Mucosa of descending colon (tissue), 3 donors: ENCODE measurements around the gene ATG13. TPM values are rescaled to one million over a fixed set of nuclear protein-coding genes. Genes with fewer than 3 reads are reported as not detected.

Source experiments
- ATAC-seq: fragments of 200-7000 bp; cut with Tn5 transposase; one replicate; pipeline ENCODE4 v1.9.1; 2020; ENCODE audit warnings: mild to moderate bottlenecking, moderate library complexity
- DNase-seq, 3 donors: peaks; one replicate each; pipeline ENCODE4 v3.0.0-alpha.2; 2020
- H3K36me3 ChIP-seq: fragments of 200-600 bp; one replicate; pipeline ENCODE4 v1.8.0; 2021; ENCODE audit warnings: low read depth, mild to moderate bottlenecking
- H3K4me1 ChIP-seq: fragments of 200-600 bp; one replicate; pipeline ENCODE4 v1.8.0; 2021; ENCODE audit warnings: low read depth, mild to moderate bottlenecking
- H3K4me3 ChIP-seq: fragments of 200-600 bp; one replicate; pipeline ENCODE4 v1.8.0; 2021; ENCODE audit warnings: mild to moderate bottlenecking
- H3K9me3 ChIP-seq: fragments of 200-600 bp; one replicate; pipeline ENCODE4 v1.8.0; 2021; ENCODE audit warnings: mild to moderate bottlenecking
- CTCF ChIP-seq: fragments of 200-600 bp; IDR thresholded peaks from one replicate; pipeline ENCODE4 v1.8.0; 2022; ENCODE audit warnings: antibody characterized with exemption, mild to moderate bottlenecking
- intact Hi-C, 2 donors: fragments of 100-400 bp; cut with DNase I in 1 of 2; cut with micrococcal nuclease in 1 of 2; formaldehyde crosslinking; loops; one replicate each; pipeline versions ENCODE4 v1.11.0 to v1.11.1; 2022; cut with DNase I, micrococcal nuclease
- total RNA-seq, 3 donors: library from RNA; stranded (reverse); fragmentation: NEBNext Ultra II Directional in 2 of 3; extraction: Animal tissue kit (Norgen Biotek cat#: 25700) in 2 of 3; gene quantifications; one replicate each; pipeline versions ENCODE4 v1.2.1 to v1.2.4, GENCODE V29; 2021 to 2023
- donor health status: DM: no; HTN: no; CAD: no; lungs with moderate emphysema.
- donor health status: DM: no; HTN: no; CAD: no.
- donor health status: DM: no; HTN: yes; CAD: no.

The ATG13 gene
- total RNA-seq, 3 donors from 2014 or later = 61.6 to 81.4 (median 62.3) TPM

- intact Hi-C loops = no loop called here
- ATAC-seq = no peak
- Histone ChIP-seq H3K36me3 (peaks cover 12% of the 10 kb centered on the region), H3K4me1 (no peaks in the 10 kb centered on the region), H3K4me3 (no peak overlapping the region), H3K9me3 (no peaks in the 10 kb centered on the region)
- no peak for DNase-seq
- no peak for TF ChIP-seq CTCF
Measured at GRCh38 chr11:46655631-46656030, 38.3 kb downstream of the ATG13 start.

GRCh38 chr11:46657186-46657585, 39.8 kb downstream of the ATG13 start:
- no peak for TF ChIP-seq CTCF
- ATAC-seq = no peak
- Histone ChIP-seq H3K4me3 (no peak overlapping the region), H3K9me3 (no peaks in the 10 kb centered on the region), H3K36me3 (peaks cover 12% of the 10 kb centered on the region), H3K4me1 (no peaks in the 10 kb centered on the region)
- DNase-seq = no peak
- intact Hi-C loops = no loop called here

GRCh38 chr11:46658259-46658658, 40.9 kb downstream of the ATG13 start:
- no peak for TF ChIP-seq CTCF
- peaks cover 12% of the 10 kb centered on the region for H3K36me3 ChIP-seq
- intact Hi-C loops = no loop called here
- no peak overlapping the region for H3K4me3 ChIP-seq
- no peaks in the 10 kb centered on the region for H3K9me3 ChIP-seq
- no peak for DNase-seq
- H3K4me1 ChIP-seq = no peaks in the 10 kb centered on the region
- ATAC-seq = no peak

- TF ChIP-seq CTCF = no peak
- no peak overlapping the region for H3K4me3 ChIP-seq
- no peak for DNase-seq
- peaks cover 11% of the 10 kb centered on the region for H3K36me3 ChIP-seq
- intact Hi-C loops = no loop called here
- H3K9me3 ChIP-seq = no peaks in the 10 kb centered on the region
- no peaks in the 10 kb centered on the region for H3K4me1 ChIP-seq
- ATAC-seq = no peak
Measured at GRCh38 chr11:46659908-46660307, 42.6 kb downstream of the ATG13 start.

- no peak for DNase-seq
- no peaks in the 10 kb centered on the region for H3K9me3 ChIP-seq
- no peaks in the 10 kb centered on the region for H3K4me1 ChIP-seq
- intact Hi-C loops = no loop called here
- peaks cover 5% of the 10 kb centered on the region for H3K36me3 ChIP-seq
- TF ChIP-seq CTCF = no peak
- no peak overlapping the region for H3K4me3 ChIP-seq
- no peak for ATAC-seq
Measured at GRCh38 chr11:46661836-46662235, 44.5 kb downstream of the ATG13 start.

- Histone ChIP-seq H3K36me3 (peaks cover 5% of the 10 kb centered on the region), H3K4me3 (no peak overlapping the region), H3K9me3 (no peaks in the 10 kb centered on the region), H3K4me1 (no peaks in the 10 kb centered on the region)
- no peak for ATAC-seq
- TF ChIP-seq CTCF = no peak
- DNase-seq = no peak
- intact Hi-C loops = no loop called here
Measured at GRCh38 chr11:46662366-46662765, 45.0 kb downstream of the ATG13 start.
